Urinary bladder (tissue), 4 donors: ENCODE measurements around the gene BORCS6. TPM values are rescaled to one million over a fixed set of nuclear protein-coding genes. Genes with fewer than 3 reads are reported as not detected.
"Not testable (repeated sequence)": the region's sequence is repeated elsewhere in the genome, so short reads cannot be mapped to it uniquely, and the experiment has no call there.

ENCODE experiments used
- DNase-seq: peaks from one replicate; pipeline ENCODE4 v3.0.0-alpha.2; 2015; ENCODE audit errors: extremely low spot score
- H3K27ac ChIP-seq: one replicate; pipeline ENCODE4 v1.5.1; 2013; ENCODE audit warnings: low read depth, mild to moderate bottlenecking, moderate library complexity
- H3K36me3 ChIP-seq: one replicate; pipeline ENCODE4 v1.6.1; 2013; ENCODE audit warnings: mild to moderate bottlenecking, moderate library complexity; ENCODE audit not compliant: insufficient read depth
- H3K4me1 ChIP-seq: one replicate; pipeline ENCODE4 v1.6.1; 2013; ENCODE audit warnings: mild to moderate bottlenecking, moderate library complexity; ENCODE audit not compliant: insufficient read depth
- H3K4me3 ChIP-seq: one replicate; pipeline ENCODE4 v1.5.1; 2013; ENCODE audit warnings: low read depth, low read length
- WGBS: extraction: QIAGEN DNeasy Blood & Tissue Kit; methylation state at CpG from one replicate; pipeline ENCODE4 v1.1.7; 2013; 5-methylcytosine and 5-hydroxymethylcytosine counted together
- polyA plus RNA-seq: library from polyadenylated mRNA; stranded (reverse); fragments of 200-250 nt; gene quantifications from one replicate; pipeline ENCODE4 v1.2.3, GENCODE V29; 2013
- total RNA-seq: library from RNA; depleted of rRNA; stranded (reverse); fragments of >200 nt; gene quantifications from one replicate; pipeline ENCODE4 v1.2.3, GENCODE V29; 2014
- donor health status: healthy with polysubstance abuse.
- donor health status: healthy.

The BORCS6 gene
- total and polyA plus RNA-seq, 2 donors, result 3.6 to 14.9 TPM

GRCh38 chr17:8222630-8223355 lies 32.8 kb upstream of the BORCS6 start:
- H3K27ac ChIP-seq, result peak overlapping the region; percentile 94
- no peaks in the 10 kb centered on the region for H3K4me1 ChIP-seq
- no peaks in the 10 kb centered on the region for H3K36me3 ChIP-seq
- DNase-seq, result peak; percentile 87
- peak overlapping the region; percentile 51 for H3K4me3 ChIP-seq
- under 1% methylated on average over 49 of the region's 49 CpGs for whole genome bisulfite sequencing

- Histone ChIP-seq H3K27ac (peak overlapping the region; percentile 94), H3K36me3 (no peaks in the 10 kb centered on the region), H3K4me1 (no peaks in the 10 kb centered on the region), H3K4me3 (peak overlapping the region; percentile 51)
- WGBS, result 0% methylated on average over 9 of the region's 9 CpGs
- DNase-seq, result no peak
These were observed 32.3 kb upstream of the BORCS6 start for GRCh38 chr17:8222380-8222629.

DNA sequence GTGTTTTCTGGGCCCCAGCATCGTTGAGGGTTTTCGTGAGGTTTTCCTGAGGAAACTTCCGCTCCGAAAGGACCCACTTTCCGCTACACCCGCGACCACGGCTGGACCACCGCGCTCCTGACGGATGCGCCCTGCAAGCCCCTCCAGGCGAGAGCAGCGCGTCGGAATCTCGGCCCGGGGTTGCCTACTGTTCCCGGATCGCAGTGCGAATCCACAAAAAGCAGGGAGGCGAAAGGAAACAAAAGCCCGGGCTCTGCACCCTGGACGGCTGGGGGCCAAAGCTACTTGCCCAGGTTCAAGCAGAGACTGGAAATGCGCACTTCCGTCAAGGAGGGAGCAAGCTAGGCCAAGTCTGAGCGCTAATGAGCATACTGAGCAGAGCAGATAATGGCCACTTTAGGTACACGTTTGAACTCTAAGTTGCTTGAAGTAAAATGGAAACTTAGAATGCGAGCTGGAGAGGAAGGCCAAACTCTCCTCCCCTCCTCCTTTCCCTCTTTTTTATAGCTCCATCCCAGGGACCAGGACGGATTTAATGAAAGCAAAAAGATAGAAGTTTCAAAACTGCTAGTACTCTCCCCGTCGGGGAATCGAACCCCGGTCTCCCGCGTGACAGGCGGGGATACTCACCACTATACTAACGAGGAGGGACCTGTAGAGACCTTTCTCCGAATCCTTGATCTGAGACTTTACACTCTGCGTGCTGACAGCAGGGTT lies 31.8 kb upstream of the BORCS6 start:
- H3K36me3 ChIP-seq, result no peaks in the 10 kb centered on the region
- peak overlapping the region; percentile 51 for H3K4me3 ChIP-seq
- H3K4me1 ChIP-seq, result no peaks in the 10 kb centered on the region
- H3K27ac ChIP-seq, result peak overlapping the region; percentile 94
- peak; percentile 93 for DNase-seq
- under 1% methylated on average over 40 of the region's 40 CpGs for WGBS

DNA sequence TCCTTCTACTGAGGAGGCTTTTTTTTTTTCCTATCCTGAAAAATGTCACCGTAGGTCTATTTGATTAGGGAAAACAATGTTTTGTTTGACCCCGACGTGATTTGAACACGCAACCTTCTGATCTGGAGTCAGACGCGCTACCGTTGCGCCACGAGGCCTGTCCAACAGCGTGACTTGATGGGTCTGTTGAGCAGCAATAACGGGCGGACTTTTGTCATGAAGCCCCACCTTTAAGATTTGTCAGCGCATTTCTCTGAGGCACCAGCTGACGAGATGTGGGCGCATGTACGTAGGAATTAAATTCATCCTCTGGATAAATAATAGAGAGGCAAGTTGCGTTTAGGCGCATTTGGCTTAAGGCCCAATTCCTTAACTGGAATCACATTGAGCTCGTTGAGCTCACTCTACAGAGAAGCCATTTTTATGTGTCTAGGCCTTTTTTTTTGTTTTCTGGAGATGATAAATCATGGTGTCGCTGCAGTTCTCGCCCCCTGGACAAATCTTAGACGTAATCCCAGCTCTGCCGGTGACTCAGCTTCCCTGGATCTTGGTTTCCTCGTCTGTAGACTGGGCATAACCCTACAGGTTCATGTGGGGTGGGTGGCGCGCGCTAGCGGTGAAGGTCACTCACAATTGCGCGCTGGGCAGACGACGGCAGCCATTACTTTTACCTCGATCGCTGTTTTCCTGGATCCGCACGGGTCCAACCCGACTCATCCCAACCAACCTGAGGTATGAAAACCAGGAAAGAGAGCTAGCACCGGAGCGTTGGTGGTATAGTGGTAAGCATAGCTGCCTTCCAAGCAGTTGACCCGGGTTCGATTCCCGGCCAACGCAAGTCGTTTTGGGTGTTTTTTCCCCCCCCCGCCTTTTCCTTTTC lies 31.0 kb upstream of the BORCS6 start:
- under 1% methylated on average over 45 of the region's 45 CpGs for WGBS
- peak overlapping the region; percentile 94 for H3K27ac ChIP-seq

DNA sequence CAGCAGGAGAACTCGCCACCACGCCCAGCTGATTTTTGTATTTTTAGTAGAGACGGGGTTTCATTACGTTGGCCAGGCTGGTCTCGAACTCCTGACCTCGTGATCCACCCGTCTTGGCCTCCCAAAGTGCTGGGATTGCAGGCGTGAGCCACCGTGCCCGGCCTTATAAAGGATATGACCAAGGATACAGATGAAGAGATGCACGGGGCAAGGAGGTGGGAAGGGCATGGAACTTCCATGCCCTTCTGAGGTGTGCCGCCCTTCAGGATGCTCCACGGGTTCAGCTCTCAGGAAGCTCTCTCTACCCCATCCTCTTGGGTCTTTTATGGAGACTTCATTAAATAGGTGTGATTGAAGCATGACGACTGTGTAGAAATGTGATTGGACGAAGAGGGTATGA lies 24.0 kb upstream of the BORCS6 start:
- not testable (repeated sequence) for H3K36me3 ChIP-seq, DNase-seq, H3K27ac ChIP-seq, H3K4me3 ChIP-seq, H3K4me1 ChIP-seq
- WGBS, result 79% methylated on average over 15 of the region's 15 CpGs

More for the DNA sequence above, 31.0 kb upstream of the BORCS6 start:
- no peaks in the 10 kb centered on the region for H3K36me3 ChIP-seq
- DNase-seq, result peak; percentile 96
- H3K4me1 ChIP-seq, result no peaks in the 10 kb centered on the region
- H3K4me3 ChIP-seq, result peak overlapping the region; percentile 49

GRCh38 chr17:8212312-8213180 lies 22.6 kb upstream of the BORCS6 start:
- H3K27ac ChIP-seq, result no peak overlapping the region
- DNase-seq, result no peak
- 77% methylated on average over 14 of the region's 14 CpGs for WGBS
- no peak overlapping the region for H3K4me3 ChIP-seq
- H3K36me3 ChIP-seq, result no peaks in the 10 kb centered on the region
- H3K4me1 ChIP-seq, result no peaks in the 10 kb centered on the region

- Histone ChIP-seq H3K36me3 (no peaks in the 10 kb centered on the region), H3K4me3 (peak overlapping the region; percentile 32), H3K4me1 (no peaks in the 10 kb centered on the region), H3K27ac (no peak overlapping the region)
- DNase-seq, result no peak
- 14% methylated on average over 22 of the region's 22 CpGs for WGBS
These were observed 20.9 kb upstream of the BORCS6 start for GRCh38 chr17:8210761-8211458.

- H3K36me3 ChIP-seq, result no peaks in the 10 kb centered on the region
- peak; percentile 95 for DNase-seq
- no peaks in the 10 kb centered on the region for H3K4me1 ChIP-seq
- WGBS, result 1% methylated on average over 46 of the region's 46 CpGs
- H3K4me3 ChIP-seq, result peak within 1 kb of the TSS; percentile 32
- H3K27ac ChIP-seq, result no peak within 1 kb of the TSS
These were observed 20.2 kb upstream of the BORCS6 start, which contains the start of gene AURKB for GRCh38 chr17:8209907-8210760. Gene AURKB, minus strand, starts transcription at chr17:8210575. Its CDS starts 351 bp downstream, at chr17:8210224.

- Histone ChIP-seq H3K36me3 (no peaks in the 10 kb centered on the region), H3K4me1 (no peaks in the 10 kb centered on the region), H3K27ac (no peak overlapping the region), H3K4me3 (no peak overlapping the region)
- DNase-seq, result no peak
- 93% methylated on average over 12 of the region's 12 CpGs for WGBS
These were observed 16.6 kb upstream of the BORCS6 start for GRCh38 chr17:8206536-8206935.

DNA sequence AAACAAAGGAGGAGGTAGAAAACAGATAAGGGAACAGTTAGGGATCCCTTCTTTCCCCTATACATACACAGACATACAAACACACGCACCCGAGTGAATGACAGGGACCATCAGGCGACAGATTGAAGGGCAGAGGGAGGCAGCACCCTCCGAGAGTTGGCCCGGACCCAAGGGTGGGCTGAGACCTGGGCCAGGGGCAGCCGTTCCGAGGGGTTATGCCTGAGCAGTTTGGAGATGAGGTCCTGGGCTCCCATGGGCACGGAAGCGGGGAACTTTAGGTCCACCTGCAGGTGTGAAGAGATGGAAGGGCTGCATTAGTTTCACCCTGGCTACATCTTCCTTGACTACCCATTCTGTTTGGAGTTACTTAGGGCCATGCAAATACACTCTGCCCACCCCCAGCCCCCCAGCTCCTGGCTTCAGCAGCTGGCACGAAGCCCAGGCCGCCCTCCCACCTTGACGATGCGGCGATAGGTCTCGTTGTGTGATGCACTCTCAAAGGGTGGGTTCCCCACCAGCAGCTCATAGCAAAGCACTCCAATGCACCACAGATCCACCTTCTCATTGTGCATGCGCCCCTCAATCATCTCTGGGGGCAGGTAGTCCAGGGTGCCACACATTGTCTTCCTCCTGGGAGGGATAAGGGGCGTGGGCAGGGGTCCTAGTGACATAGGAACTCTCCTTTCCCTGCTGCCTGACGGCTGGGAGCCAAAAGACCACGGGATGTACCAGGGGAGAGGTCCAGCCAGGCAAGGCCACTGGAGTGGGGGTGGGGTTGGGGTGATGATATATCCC lies 15.0 kb upstream of the BORCS6 start:
- no peak for DNase-seq
- WGBS, result 87% methylated on average over 19 of the region's 19 CpGs
- no peaks in the 10 kb centered on the region for H3K36me3 ChIP-seq
- no peak overlapping the region for H3K4me3 ChIP-seq
- H3K27ac ChIP-seq, result no peak overlapping the region
- no peaks in the 10 kb centered on the region for H3K4me1 ChIP-seq

- H3K4me1 ChIP-seq, result no peaks in the 10 kb centered on the region
- no peak overlapping the region for H3K27ac ChIP-seq
- peak; percentile 78 for DNase-seq
- 8% methylated on average over 12 of the region's 12 CpGs for WGBS
- H3K4me3 ChIP-seq, result no peak overlapping the region
- H3K36me3 ChIP-seq, result no peaks in the 10 kb centered on the region
These were observed 2.3 kb upstream of the BORCS6 start for GRCh38 chr17:8192070-8192815.
